WTC11 (cell line): ENCODE data around the gene OLFM2. TPM values are rescaled to one million over a fixed set of nuclear protein-coding genes. Genes with fewer than 3 reads are reported as not detected.
A peak's percentile ranks its signal among the peaks of the same experiment; 100 is the strongest.

ENCODE experiments used
- ATAC-seq: fragments of 200-7000 bp; cut with Tn5 transposase; 2 replicates; pipeline ENCODE4 v1.10.0; 2021; ENCODE audit warnings: mild to moderate bottlenecking, moderate library complexity
- CTCF ChIA-PET: fragments of 300-600 bp; sonication (Branson Sonifier 250); formaldehyde crosslinking; loops from one replicate; lab custom pipeline; 2021; ENCODE audit warnings: antibody characterized with exemption; lab: Charles Lee
- POLR2A ChIA-PET: fragments of 350-600 bp; sonication (Branson Sonifier 250); formaldehyde crosslinking; loops from one replicate; lab custom pipeline; 2021; ENCODE audit warnings: antibody characterized with exemption; lab: Charles Lee
- DNase-seq: peaks from one replicate; pipeline ENCODE4 v3.0.0; 2021; ENCODE audit warnings: low spot score
- H3K27ac Mint-ChIP-seq: 2 replicates; pipeline ENCODE4 v1.8.0; 2021; ENCODE audit warnings: mixed read lengths
- H3K27me3 Mint-ChIP-seq: 2 replicates; pipeline ENCODE4 v1.8.0; 2021; ENCODE audit warnings: low read depth, mild to moderate bottlenecking, moderate library complexity, mixed read lengths
- H3K36me3 Mint-ChIP-seq: 2 replicates; pipeline ENCODE4 v1.8.0; 2021; ENCODE audit warnings: mixed read lengths
- H3K4me1 Mint-ChIP-seq: 2 replicates; pipeline ENCODE4 v1.8.0; 2022; ENCODE audit warnings: mixed read lengths
- H3K4me3 Mint-ChIP-seq: 2 replicates; pipeline ENCODE4 v1.8.0; 2021; ENCODE audit warnings: mild to moderate bottlenecking, moderate library complexity, mixed read lengths
- H3K9me3 Mint-ChIP-seq: 2 replicates; pipeline ENCODE4 v1.8.0; 2021; ENCODE audit warnings: mixed read lengths
- GRHL2 ChIP-seq: fragments of 250-450 bp; sonication (Bioruptor Pico); IDR thresholded peaks from 2 replicates; pipeline ENCODE4 v1.8.0; 2022; ENCODE audit warnings: mild to moderate bottlenecking, moderate library complexity; ENCODE audit not compliant: insufficient replicate concordance, severe bottlenecking
- JAZF1 ChIP-seq: fragments of 250-450 bp; sonication (Bioruptor Pico); IDR thresholded peaks from 2 replicates; pipeline ENCODE4 v1.9.0; 2021; ENCODE audit warnings: moderate library complexity, mild to moderate bottlenecking, inconsistent platforms
- SP1 ChIP-seq: sonication (generic); formaldehyde crosslinking; conservative IDR thresholded peaks from 2 replicates; pipeline ENCODE4 v1.8.1; 2022; ENCODE audit warnings: missing genetic modification reagents
- TEAD4 ChIP-seq: sonication (generic); formaldehyde crosslinking; IDR thresholded peaks from 2 replicates; pipeline ENCODE4 v1.8.0; 2022; ENCODE audit warnings: mild to moderate bottlenecking, missing genetic modification reagents
- ZNF423 ChIP-seq: fragments of 250-450 bp; sonication (Bioruptor Pico); IDR thresholded peaks from 2 replicates; pipeline ENCODE4 v2.1.2; 2022; ENCODE audit warnings: mild to moderate bottlenecking, moderate library complexity
- total RNA-seq: library from RNA; stranded (reverse); gene quantifications from 3 replicates; pipeline ENCODE4 v1.2.3, GENCODE V29; 2021
- TF ChIP-seq, protein P1 (sequence below): fragments of 250-450 bp; sonication (Bioruptor Pico); conservative IDR thresholded peaks from 2 replicates; pipeline ENCODE4 v1.9.0; 2021; ENCODE audit warnings: mild to moderate bottlenecking
- TF ChIP-seq, protein P2 (sequence below): sonication (generic); formaldehyde crosslinking; IDR thresholded peaks from 2 replicates; pipeline ENCODE4 v1.8.1; 2022; ENCODE audit warnings: missing genetic modification reagents, borderline replicate concordance
- TF ChIP-seq, protein P3 (sequence below): fragments of 250-450 bp; sonication (Bioruptor Pico); IDR thresholded peaks from 2 replicates; pipeline ENCODE4 v1.8.0; 2021; ENCODE audit warnings: mild to moderate bottlenecking
- TF ChIP-seq, protein P4 (sequence below): sonication (generic); formaldehyde crosslinking; IDR thresholded peaks from 2 replicates; pipeline ENCODE4 v1.8.0; 2022; ENCODE audit warnings: mild to moderate bottlenecking, missing genetic modification reagents
- TF ChIP-seq, protein P5 (sequence below): sonication (generic); formaldehyde crosslinking; IDR thresholded peaks from 2 replicates; pipeline ENCODE4 v1.8.1; 2023; ENCODE audit warnings: mild to moderate bottlenecking, missing genetic modification reagents
- TF ChIP-seq, protein P6 (sequence below): fragments of 250-450 bp; sonication (Bioruptor Pico); IDR thresholded peaks from 2 replicates; pipeline ENCODE4 v2.1.2; 2022; ENCODE audit warnings: mild to moderate bottlenecking, moderate library complexity

OLFM2 gene
- total RNA-seq, 1 experiment from 2014 or later: 66.0 TPM

DNA sequence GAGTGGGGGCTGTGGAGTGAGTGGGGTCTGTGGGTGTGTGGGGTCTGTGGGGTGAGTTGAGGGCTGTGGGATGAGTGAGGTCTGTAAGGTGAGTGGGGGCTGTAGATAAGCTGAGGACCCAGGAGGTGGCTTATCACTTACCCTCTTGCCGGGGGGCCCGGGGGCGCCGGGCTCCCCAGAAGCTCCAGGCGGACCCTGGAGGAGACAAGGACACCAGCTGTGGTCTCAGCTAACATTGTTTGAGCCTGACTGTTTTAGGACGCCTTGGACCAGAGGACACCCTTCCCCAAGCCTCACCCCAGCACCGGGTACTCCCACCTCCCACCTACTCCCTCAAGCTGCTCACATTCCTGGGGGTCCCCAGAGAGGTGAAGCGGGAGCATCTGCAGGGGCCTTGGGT lies 34.2 kb upstream of the OLFM2 start (continued):
- TF ChIP-seq, protein P1, sequence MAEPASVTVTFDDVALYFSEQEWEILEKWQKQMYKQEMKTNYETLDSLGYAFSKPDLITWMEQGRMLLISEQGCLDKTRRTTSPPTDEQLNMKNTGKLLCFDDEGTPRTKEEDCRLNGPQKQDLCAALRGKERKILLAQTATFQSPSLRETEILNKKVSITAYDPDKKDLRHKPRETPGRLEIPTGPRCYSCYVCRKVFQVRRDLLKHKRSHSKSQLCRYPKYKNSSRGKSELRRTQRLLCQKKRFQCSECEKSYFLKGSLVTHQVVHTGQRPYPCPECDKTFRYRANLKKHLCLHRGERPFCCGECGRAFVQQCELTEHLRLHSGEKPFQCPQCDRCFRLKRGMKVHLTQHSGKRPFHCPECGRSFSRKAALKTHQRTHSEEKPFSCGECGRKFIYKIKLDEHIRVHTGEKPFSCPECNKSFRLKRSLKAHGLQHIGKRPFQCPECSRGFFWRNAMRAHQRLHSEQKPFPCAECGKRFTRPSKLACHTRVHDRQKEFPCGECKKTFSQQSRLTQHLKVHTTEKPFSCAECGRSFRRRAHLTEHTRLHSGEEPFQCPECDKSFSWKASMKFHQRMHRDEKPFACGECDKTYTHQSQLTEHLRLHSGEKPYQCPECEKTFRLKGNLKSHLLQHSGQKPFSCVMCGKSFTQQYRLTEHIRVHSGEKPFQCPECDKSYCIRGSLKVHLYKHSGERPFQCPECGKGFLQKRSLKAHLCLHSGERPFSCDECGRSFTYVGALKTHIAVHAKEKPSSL (CRISPR knock-in tag): no peak
- TF ChIP-seq, all 79 proteins: peak for 0

DNA sequence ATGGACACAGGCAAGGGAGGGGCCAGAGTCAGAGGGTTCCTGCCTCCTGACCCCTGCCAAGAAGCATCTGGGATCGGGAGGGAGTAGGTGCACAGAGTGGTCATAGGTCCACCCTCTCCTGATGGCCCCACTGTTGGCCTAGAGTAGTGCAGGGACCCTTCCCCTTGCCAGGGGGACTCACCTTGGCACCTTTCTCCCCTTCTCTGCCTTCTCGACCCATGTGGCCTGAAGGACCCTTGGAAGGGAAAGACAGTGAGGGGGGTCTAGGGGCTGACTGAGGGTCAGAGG lies 33.3 kb upstream of the OLFM2 start:
- DNase-seq (no peak), ATAC-seq (no peak)
- Mint-ChIP-seq H3K27me3 (peaks cover 53% of the 10 kb centered on the region), H3K27ac (no peak overlapping the region), H3K4me3 (no peak overlapping the region), H3K4me1 (peaks cover 7% of the 10 kb centered on the region), H3K36me3 (no peaks in the 10 kb centered on the region)
- POLR2A ChIA-PET: no interaction called here
- CTCF ChIA-PET: no interaction called here
- no peak for TF ChIP-seq TEAD4
- TF ChIP-seq, protein P2, sequence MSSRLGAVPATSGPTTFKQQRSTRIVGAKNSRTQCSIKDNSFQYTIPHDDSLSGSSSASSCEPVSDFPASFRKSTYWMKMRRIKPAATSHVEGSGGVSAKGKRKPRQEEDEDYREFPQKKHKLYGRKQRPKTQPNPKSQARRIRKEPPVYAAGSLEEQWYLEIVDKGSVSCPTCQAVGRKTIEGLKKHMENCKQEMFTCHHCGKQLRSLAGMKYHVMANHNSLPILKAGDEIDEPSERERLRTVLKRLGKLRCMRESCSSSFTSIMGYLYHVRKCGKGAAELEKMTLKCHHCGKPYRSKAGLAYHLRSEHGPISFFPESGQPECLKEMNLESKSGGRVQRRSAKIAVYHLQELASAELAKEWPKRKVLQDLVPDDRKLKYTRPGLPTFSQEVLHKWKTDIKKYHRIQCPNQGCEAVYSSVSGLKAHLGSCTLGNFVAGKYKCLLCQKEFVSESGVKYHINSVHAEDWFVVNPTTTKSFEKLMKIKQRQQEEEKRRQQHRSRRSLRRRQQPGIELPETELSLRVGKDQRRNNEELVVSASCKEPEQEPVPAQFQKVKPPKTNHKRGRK: no peak
- TF ChIP-seq, protein P3, sequence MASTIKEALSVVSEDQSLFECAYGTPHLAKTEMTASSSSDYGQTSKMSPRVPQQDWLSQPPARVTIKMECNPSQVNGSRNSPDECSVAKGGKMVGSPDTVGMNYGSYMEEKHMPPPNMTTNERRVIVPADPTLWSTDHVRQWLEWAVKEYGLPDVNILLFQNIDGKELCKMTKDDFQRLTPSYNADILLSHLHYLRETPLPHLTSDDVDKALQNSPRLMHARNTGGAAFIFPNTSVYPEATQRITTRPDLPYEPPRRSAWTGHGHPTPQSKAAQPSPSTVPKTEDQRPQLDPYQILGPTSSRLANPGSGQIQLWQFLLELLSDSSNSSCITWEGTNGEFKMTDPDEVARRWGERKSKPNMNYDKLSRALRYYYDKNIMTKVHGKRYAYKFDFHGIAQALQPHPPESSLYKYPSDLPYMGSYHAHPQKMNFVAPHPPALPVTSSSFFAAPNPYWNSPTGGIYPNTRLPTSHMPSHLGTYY (CRISPR knock-in tag): no peak
- TF ChIP-seq, protein P4, sequence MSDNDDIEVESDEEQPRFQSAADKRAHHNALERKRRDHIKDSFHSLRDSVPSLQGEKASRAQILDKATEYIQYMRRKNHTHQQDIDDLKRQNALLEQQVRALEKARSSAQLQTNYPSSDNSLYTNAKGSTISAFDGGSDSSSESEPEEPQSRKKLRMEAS (CRISPR knock-in tag): no peak
- TF ChIP-seq, all 79 proteins: peak for 0
- H3K9me3 Mint-ChIP-seq: peaks cover 4% of the 10 kb centered on the region; the same call in 1 of the 2 replicates

DNA sequence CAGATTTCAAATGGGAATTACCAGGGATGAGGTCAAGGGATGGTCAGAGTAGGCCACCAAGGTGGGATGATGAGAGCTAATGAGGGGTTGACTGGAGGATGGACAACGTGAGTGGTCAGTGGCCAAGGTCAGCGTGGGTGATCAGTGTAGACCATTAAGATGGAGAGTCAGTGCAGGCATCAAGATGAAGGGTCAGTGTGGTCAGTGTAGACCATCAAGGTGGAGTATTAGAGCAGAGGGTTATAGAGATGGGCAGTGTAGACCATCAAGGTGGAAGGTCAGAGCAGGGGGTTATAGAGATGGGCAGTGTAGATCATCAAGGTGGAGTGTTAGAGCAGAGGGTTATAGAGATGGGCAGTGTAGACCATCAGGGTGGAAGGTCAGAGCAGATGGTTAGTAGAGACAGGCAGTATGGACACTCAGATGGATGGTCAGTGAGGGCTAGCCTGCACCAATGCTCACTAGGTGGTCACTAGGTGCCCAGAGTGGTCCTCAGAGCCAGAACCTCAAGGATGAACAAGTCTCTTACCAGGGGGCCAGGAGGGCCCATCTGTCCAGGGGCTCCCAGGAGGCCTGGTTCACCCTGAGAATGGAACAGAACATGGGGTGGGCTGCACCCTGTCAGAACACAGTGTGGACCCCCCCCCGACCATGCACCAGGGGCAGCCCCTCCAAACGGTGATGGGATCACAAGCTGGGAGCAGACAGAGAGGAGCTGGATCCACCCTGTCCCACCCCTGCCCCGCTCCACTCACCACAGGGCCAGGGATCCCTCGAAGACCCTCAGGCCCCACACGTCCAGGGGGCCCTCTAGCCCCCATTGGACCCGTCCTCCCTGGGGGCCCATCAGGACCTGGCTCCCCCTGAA lies 32.7 kb upstream of the OLFM2 start:
- peaks cover 53% of the 10 kb centered on the region for H3K27me3 Mint-ChIP-seq
- H3K9me3 Mint-ChIP-seq: peaks cover 4% of the 10 kb centered on the region; the same call in 1 of the 2 replicates
- DNase-seq (no peak), ATAC-seq (no peak)
- ChIA-PET CTCF (no interaction called here), POLR2A (no interaction called here)
- peaks cover 7% of the 10 kb centered on the region for H3K4me1 Mint-ChIP-seq
- no peak overlapping the region for H3K27ac Mint-ChIP-seq
- no peak overlapping the region for H3K4me3 Mint-ChIP-seq
- TF ChIP-seq JAZF1 (CRISPR knock-in tag): no peak
- TF ChIP-seq, all 79 proteins: peak for 0
- H3K36me3 Mint-ChIP-seq: no peaks in the 10 kb centered on the region

DNA sequence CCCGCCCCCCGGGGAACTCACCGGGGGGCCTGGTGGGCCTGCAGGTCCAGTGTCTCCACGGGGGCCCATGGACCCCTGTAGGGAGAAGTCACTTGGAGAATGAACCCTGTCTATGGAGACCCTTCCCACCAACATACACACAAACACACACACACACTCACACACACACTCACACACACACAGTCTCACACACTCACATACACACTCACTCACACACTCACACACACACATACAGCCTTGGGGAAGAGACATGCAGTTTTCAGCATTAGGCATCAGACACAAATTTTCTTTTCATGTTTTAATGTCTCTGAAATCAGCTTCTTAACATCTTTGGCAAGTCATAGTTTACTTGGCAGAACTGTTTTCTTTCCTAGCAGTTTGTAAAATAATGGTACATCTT lies 31.0 kb upstream of the OLFM2 start:
- Mint-ChIP-seq H3K27ac (no peak overlapping the region), H3K36me3 (no peaks in the 10 kb centered on the region), H3K4me1 (peaks cover 12% of the 10 kb centered on the region), H3K9me3 (peaks cover 4% of the 10 kb centered on the region; the same call in 1 of the 2 replicates), H3K27me3 (peaks cover 54% of the 10 kb centered on the region), H3K4me3 (no peak overlapping the region)
- CTCF ChIA-PET: interaction anchor here (2.0 kb wide), 1 partner anchor 34 kb away, joined by 10 read pairs; no protein-coding TSS in a partner anchor
- TF ChIP-seq, protein P5, sequence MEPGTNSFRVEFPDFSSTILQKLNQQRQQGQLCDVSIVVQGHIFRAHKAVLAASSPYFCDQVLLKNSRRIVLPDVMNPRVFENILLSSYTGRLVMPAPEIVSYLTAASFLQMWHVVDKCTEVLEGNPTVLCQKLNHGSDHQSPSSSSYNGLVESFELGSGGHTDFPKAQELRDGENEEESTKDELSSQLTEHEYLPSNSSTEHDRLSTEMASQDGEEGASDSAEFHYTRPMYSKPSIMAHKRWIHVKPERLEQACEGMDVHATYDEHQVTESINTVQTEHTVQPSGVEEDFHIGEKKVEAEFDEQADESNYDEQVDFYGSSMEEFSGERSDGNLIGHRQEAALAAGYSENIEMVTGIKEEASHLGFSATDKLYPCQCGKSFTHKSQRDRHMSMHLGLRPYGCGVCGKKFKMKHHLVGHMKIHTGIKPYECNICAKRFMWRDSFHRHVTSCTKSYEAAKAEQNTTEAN (CRISPR knock-in tag): no peak
- TF ChIP-seq TEAD4 (no peak), SP1 (CRISPR knock-in tag) (no peak), GRHL2 (CRISPR knock-in tag) (no peak), ZNF423 (CRISPR knock-in tag) (peak; percentile 19; the same call in 1 of the 2 replicates)
- TF ChIP-seq, protein P6, sequence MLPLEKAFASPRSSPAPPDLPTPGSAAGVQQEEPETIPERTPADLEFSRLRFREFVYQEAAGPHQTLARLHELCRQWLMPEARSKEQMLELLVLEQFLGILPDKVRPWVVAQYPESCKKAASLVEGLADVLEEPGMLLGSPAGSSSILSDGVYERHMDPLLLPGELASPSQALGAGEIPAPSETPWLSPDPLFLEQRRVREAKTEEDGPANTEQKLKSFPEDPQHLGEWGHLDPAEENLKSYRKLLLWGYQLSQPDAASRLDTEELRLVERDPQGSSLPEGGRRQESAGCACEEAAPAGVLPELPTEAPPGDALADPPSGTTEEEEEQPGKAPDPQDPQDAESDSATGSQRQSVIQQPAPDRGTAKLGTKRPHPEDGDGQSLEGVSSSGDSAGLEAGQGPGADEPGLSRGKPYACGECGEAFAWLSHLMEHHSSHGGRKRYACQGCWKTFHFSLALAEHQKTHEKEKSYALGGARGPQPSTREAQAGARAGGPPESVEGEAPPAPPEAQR (CRISPR knock-in tag): no peak
- no peak for ATAC-seq
- POLR2A ChIA-PET: no interaction called here
- no peak for DNase-seq
